Mucosa of gallbladder (tissue), 1 donor: Measurements from ENCODE around the gene ADAMTS20. TPM values are rescaled to one million over a fixed set of nuclear protein-coding genes. Genes with fewer than 3 reads are reported as not detected.
"Not testable (repeated sequence)": the region's sequence is repeated elsewhere in the genome, so short reads cannot be mapped to it uniquely, and the experiment has no call there.

ENCODE experiments used
- DNase-seq: peaks from one replicate; pipeline ENCODE4 v3.0.0-alpha.2; 2020; ENCODE audit warnings: low spot score
- total RNA-seq: library from RNA; stranded (reverse); gene quantifications from one replicate; pipeline ENCODE4 v1.2.1, GENCODE V29; 2021
- donor health status: DM: no; HTN: no; CAD: no.

Gene ADAMTS20
- not detected for total RNA-seq

DNA sequence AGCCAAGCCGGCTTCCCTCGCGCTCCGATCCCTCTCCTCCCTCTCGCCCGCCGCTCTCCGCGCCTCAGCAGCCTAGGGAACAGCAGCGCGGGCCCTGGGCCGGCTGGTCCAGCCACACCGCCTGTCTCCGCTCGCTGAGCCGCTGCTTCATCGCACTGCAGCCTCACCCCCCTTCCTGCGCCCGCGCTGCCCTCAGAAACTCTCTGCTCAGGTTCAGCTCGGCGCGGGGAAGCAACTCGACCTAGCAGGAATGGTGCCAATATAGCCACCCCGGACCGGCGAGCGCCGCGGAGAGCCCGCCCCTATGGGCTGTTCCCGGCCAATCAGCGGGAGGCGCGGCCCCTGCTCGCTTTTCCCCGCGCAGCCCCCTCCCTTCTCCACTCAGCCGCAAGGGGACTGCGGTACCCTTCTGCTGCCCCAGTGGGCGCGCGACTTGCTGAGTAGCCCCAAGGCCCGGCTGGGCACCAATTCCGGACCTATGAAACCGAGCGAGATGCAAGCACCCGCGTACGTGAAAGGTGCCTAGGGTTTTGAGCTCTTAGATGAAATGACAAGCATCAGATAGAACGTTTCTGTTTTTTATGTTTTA lies at the start of gene ADAMTS20:
TSS of gene ADAMTS20 (minus strand) at position 233 of the 589 bp plus-strand sequence. CDS start 282 bp downstream, outside the sequence.
- no peak for DNase-seq

DNA sequence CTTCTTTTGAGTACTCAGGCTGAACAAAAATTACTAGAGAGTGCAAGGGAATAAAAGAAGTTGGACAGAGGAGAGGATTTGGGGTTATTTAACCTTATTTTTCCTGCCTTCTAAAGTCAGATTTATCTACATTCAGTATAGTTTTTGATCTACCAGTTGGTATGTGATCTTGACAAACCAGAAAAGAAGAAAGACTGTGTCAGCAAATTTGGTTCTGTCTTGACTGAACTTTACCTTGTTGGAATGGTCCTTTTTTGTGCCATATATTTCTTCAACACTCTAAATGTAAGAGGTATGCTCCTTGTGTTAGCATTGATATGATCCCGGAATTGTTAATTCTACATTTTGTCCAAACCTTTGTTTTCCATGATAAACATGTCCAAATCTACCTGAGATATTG lies 47.7 kb upstream of the ADAMTS20 start:
- no peak for DNase-seq

- no peak for DNase-seq
These were observed 47.1 kb upstream of the ADAMTS20 start for GRCh38 chr12:43599066-43599465.

DNA sequence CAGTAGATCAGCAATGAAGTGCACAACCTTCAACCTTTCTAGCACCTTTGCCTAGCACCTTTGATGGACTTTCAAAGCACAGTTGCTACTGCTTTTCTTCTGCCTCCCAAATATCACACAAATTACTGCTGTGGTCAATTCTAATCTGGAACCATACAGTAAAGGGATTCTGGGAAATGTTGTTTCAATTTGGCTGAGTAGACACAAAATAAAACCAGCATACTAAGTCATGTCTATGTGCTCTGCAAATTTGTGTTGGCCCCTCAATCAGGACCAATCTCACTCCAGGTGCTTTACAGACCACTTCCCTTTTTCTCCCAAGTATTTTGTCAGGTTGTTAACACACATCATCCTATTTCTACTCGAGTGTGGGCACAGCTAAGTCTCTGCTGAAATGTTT lies 38.3 kb upstream of the ADAMTS20 start:
- DNase-seq: no peak

- no peak for DNase-seq
These were observed 34.7 kb upstream of the ADAMTS20 start for GRCh38 chr12:43586646-43587245.

DNA sequence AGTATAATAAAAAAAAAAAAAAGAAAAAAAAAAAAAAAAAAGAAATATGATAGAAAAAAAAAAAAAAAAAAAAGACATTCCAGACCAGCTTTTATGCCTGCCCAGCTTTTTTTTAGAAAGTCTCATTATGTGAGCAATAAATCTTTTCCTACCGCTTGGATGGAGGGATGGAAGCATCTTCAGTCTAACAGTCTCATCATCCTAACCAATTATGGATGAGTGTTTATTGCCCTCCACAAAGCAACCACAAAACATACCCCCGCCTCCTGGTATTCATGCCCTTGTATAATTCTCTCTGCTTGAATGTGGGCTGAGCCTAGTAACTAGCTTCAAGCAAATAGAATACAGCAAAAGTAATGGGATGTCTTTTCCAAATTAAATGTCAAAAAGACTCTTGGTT lies 33.7 kb upstream of the ADAMTS20 start:
- DNase-seq: no peak

GRCh38 chr12:43580601-43581000 lies 28.6 kb upstream of the ADAMTS20 start:
- DNase-seq: no peak

DNA sequence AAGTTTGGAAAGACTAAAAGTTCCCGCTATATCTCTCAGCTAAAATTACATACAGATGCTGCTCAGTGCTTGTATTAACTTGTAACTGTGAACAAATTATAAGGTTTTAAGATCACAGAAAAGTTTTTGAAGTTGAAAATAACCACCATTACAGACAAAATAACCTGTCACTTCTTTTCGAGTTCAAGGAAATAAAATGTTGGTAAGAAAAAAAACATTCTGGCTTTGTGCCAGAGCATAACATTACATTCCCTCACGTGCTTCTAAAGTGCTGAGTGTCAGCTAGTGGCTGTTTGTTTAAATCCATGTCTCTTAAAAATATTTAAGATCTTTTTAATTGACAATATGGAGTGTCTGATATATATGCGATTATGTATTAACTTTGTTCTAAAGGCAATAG lies 27.2 kb upstream of the ADAMTS20 start:
- DNase-seq: no peak

DNA sequence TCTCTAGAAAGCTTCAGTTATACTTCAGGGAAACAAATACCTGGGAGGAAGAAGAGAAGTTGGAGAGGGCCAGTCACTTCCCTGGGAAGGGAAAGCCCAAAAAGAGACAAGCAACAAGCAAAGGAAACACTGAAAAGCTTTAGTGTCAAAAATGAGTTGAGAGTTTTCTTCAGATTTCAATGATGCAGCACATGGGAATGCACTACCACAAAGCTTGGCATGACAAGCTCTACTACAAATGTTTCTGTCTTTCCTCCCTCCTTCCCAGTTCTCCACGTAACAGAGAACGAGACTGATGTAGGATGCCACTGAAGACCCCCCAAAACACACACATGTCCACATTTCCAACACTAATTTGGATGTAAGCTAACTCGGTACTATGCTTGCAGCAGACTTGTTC lies 26.8 kb upstream of the ADAMTS20 start:
- DNase-seq: no peak

DNA sequence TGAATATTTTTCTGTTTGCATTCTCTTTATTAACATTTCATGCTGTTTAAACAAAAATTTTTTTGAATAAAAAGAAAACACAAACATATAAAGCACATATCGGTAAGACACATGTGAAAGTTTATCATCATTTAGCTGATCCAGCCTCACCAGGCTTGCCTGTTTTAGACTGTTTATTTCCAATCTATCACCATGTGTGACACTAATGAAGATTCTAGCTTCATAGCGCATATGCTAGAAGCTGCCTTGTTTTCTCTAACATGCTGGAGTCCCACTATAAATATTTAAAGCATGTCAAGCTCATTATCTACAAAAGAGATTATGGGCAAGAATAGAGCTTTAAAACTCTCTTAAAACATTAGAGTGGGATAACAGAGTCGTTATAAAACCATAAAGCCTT lies 25.4 kb upstream of the ADAMTS20 start:
- no peak for DNase-seq

DNA sequence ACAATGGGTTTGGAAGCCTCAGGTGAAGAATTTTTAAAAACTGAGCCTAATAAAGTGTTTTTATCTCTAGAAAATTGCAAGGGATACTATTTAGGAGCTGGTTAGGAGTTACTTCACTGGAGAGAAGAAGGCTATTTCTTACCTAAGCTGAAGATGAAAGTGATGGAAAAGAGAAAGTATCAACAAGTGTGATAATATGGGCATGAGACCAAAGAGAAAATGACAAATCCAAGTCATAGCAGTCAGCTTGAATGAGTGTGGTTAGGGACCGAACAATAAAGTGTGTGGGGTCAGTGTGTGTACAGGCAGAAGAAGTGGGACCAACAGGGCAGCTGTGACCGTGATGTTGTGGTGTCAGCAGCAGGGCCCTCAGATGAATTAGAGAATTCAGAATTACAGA lies 24.2 kb upstream of the ADAMTS20 start:
- DNase-seq: no peak

DNA sequence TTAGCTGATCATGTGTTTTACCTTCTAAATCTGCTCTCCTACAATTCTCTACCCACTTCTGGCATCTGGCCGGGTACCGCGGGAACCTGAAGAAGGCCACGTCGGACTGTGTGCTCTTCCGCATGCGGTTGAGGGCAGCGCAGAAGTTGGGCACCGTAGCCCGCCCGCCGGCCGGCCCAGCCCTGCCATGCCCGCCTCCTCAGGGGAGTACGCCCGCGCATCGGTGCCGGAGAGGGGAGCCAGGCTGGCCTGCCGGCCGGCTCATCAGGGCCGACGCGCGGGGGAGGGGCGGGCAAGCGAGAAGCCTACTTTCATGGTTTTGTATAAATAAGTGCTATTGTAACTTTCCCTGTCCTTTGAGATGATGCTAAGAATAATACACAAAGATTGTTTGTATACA lies 19.9 kb upstream of the ADAMTS20 start:
- DNase-seq: no peak

GRCh38 chr12:43556057-43556456 lies 4.1 kb upstream of the ADAMTS20 start:
- no peak for DNase-seq

DNA sequence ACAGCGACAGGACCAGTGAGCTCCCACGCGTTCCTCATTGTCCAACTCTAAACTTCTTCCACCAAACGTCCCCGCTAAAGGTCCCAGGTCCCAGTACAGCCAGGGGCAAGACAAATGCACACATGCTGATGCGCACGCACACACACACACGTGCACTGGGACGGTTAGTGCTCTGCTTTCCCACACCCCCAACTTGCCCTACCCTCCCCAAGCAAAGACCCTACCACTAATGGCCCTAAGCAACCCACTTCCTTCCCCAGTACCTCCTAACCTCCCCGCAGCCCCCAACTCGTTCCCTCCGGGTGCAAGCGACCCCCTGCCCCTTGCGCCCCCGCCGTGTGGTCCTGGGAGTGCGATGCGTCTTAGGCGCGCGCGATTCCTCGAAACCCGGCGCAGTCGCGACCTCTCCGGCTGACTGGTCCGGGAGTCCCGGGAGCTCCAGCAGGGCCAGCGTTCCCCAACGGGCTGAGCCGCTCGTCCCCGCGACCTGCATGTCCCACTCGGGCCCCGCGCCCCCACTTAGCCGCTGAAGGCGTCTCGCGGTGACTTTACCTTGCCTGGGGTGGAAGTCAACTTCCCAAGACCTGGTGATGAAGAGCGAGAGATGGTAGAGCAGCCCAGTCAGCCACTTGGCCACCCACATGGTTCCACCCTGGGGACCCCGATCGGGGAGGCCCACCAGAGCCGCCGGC lies 578 bp downstream of the ADAMTS20 start:
- DNase-seq: no peak

DNA sequence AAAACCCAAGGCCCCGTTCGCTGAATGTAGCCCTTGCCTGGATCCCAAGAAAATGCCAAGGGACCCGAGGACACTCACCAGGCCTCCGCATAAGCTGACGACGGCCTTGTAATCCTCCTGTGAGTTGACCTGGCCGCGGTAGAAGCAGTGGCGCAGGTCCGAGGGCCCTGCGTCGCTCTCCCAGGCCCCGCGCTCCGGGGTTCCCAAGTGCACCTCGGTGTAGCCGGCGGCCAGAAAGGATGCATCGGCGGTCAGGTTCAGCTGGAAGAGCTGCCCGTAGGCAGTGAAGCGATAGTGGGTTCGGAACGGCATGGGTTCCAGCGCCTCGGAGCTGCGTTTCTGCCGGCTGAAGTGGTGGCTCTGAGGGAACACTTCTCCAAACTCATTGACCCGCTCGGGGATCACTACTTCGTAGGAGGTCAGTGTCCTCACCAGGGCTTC lies 1.2 kb downstream of the ADAMTS20 start:
- no peak for DNase-seq

- no peak for DNase-seq
These were observed 7.3 kb downstream of the ADAMTS20 start for GRCh38 chr12:43544703-43545102.

- DNase-seq: no peak
These were observed 11.5 kb downstream of the ADAMTS20 start for GRCh38 chr12:43540470-43540869.

- not testable (repeated sequence) for DNase-seq
These were observed 14.3 kb downstream of the ADAMTS20 start for GRCh38 chr12:43537675-43538074.

DNA sequence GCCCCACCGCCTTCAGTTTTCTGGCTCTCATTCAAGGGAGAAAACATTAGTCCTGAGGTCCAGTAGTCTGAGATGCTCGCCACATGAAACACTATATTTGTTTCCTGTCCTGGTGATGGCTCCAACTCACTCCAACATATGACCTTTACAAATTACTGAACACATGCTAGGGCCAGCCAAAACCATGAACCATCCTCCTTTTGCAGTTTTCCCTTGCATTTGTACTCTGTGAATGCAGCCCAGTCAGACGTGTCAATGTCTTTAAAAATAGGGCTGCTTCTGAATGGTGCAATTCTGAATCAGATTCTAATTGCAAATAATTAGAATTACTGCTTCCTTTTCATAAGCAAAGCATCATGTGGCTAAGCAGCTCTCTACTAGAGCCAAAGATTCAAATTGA lies 36.0 kb downstream of the ADAMTS20 start:
- DNase-seq: no peak

- no peak for DNase-seq
These were observed 50.3 kb downstream of the ADAMTS20 start for GRCh38 chr12:43501703-43502102.

DNA sequence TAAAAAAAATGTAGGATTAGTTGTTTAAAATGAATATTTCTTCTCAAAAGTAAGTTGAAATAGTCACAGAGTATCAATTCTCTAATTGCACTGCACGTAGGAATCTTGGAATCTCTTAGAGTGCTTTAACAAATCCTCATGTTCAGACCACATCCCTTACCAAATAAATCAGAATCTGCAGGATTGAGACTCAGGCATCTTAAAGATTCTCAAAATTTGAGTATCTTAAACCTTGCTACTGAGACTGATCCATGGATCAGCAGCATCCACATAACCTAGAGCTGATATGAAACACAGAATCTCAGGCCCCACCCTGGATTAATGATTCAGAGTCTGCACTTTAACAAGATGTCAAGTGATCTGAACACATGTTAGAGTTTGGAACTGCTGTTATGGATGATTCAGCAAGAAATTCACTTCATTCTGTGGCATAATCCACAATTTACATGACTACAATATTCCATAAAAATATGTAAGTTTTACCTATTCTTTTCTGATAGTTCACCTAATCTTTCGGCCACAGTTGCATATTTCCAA lies 58.7 kb downstream of the ADAMTS20 start:
- DNase-seq: no peak

DNA sequence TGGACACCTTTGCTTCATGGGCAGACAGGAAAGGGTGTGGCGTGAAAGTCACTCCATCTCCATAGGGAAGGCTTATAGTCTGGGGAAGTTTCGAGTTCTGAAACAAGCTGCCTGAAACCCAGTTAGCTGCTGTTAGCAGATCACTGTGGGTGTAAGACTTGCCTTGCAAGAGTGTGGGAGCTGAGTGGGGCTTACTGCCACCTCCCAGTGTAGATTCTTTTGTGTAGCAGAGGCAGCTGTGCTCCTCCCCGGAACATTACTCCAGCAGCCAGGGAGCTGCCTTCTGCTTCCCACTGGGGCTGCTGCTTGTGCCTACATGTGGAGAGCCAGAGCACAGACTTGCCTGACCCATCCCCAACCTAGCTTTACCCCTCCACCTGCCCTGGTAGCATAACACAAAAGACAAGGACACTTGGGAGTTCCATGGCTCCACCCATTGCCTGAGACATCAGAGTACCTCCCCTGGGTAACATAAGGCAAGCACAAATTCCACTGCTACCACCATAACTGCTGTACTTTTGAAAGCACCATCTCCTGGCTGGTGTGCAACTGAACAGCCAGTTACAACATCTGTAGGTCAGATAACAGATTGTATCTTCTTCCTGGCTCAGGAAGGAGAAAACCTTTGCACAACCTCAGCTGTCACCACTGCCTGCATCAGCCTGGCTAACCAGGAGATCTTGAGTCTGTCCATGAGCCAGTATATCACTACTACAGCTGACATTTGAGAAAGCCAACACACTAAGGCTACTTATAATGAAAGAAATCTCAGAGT lies 69.5 kb downstream of the ADAMTS20 start:
- DNase-seq: no peak
